ENCODE measurements around the gene MCF2L2.
A peak's percentile ranks its signal among the peaks of the same experiment; 100 is the strongest.
"Not testable (repeated sequence)": the region's sequence is repeated elsewhere in the genome, so short reads cannot be mapped to it uniquely, and the experiment has no call there.

Gene MCF2L2

GRCh38 chr3:183428447-183429211 lies at the start of gene MCF2L2:
Gene MCF2L2, minus strand, starts transcription at chr3:183428619. Its CDS starts 642 bp downstream, at chr3:183427977.
- peak; percentile 59 to 71 (median 62) for DNase-seq (ENCODE audit: low read depth in 2 of 3, low spot score in 1 of 3)

GRCh38 chr3:183477801-183478456 lies 49.5 kb upstream of the MCF2L2 start:
- no peak for DNase-seq (ENCODE audit: low read depth in 2 of 3, low spot score in 1 of 3)

GRCh38 chr3:183475764-183476162 lies 47.3 kb upstream of the MCF2L2 start:
- DNase-seq (ENCODE audit: low read depth in 2 of 3, low spot score in 1 of 3), result not testable (repeated sequence)

GRCh38 chr3:183475016-183475763 lies 46.8 kb upstream of the MCF2L2 start:
- no peak for DNase-seq (ENCODE audit: low read depth in 2 of 3, low spot score in 1 of 3)

- DNase-seq (ENCODE audit: low read depth in 2 of 3, low spot score in 1 of 3), result no peak
Measured at GRCh38 chr3:183473969-183474368, 45.5 kb upstream of the MCF2L2 start.

- no peak for DNase-seq (ENCODE audit: low read depth in 2 of 3, low spot score in 1 of 3)
Measured at GRCh38 chr3:183472155-183472554, 43.7 kb upstream of the MCF2L2 start.

- DNase-seq (ENCODE audit: low read depth in 2 of 3, low spot score in 1 of 3), result no peak
Measured at GRCh38 chr3:183468424-183468823, 40.0 kb upstream of the MCF2L2 start.

GRCh38 chr3:183466575-183466974 lies 38.2 kb upstream of the MCF2L2 start:
- DNase-seq (ENCODE audit: low read depth in 2 of 3, low spot score in 1 of 3), result no peak

- not testable (repeated sequence) for DNase-seq (ENCODE audit: low read depth in 2 of 3, low spot score in 1 of 3)
Measured at GRCh38 chr3:183465710-183466109, 37.3 kb upstream of the MCF2L2 start.

- no peak for DNase-seq (ENCODE audit: low read depth in 2 of 3, low spot score in 1 of 3)
Measured at GRCh38 chr3:183464480-183464879, 36.1 kb upstream of the MCF2L2 start.

- no peak for DNase-seq (ENCODE audit: low read depth in 2 of 3, low spot score in 1 of 3)
Measured at GRCh38 chr3:183460081-183461055, 31.9 kb upstream of the MCF2L2 start.

- no peak for DNase-seq (ENCODE audit: low read depth in 2 of 3, low spot score in 1 of 3)
Measured at GRCh38 chr3:183455089-183455488, 26.7 kb upstream of the MCF2L2 start.

GRCh38 chr3:183454064-183454463 lies 25.6 kb upstream of the MCF2L2 start:
- DNase-seq (ENCODE audit: low read depth in 2 of 3, low spot score in 1 of 3), result no peak

- no peak for DNase-seq (ENCODE audit: low read depth in 2 of 3, low spot score in 1 of 3)
Measured at GRCh38 chr3:183449791-183450190, 21.4 kb upstream of the MCF2L2 start.

GRCh38 chr3:183449391-183449790 lies 21.0 kb upstream of the MCF2L2 start:
- no peak for DNase-seq (ENCODE audit: low read depth in 2 of 3, low spot score in 1 of 3)

- no peak for DNase-seq (ENCODE audit: low read depth in 2 of 3, low spot score in 1 of 3)
Measured at GRCh38 chr3:183448369-183449128, 20.1 kb upstream of the MCF2L2 start.

- DNase-seq (ENCODE audit: low read depth in 2 of 3, low spot score in 1 of 3), result peak; percentile 72 to 76 (median 75)
Measured at GRCh38 chr3:183447206-183448001, 19.0 kb upstream of the MCF2L2 start.

- no peak for DNase-seq (ENCODE audit: low read depth in 2 of 3, low spot score in 1 of 3)
Measured at GRCh38 chr3:183446838-183447205, 18.4 kb upstream of the MCF2L2 start.

- no peak for DNase-seq (ENCODE audit: low read depth in 2 of 3, low spot score in 1 of 3)
Measured at GRCh38 chr3:183444748-183445147, 16.3 kb upstream of the MCF2L2 start.

Data from stimulated activated CD4-positive, alpha-beta T cell treated with anti-CD3 and anti-CD28 coated beads, Interleukin-12 subunit alpha, Interleukin-12 subunit beta, amount 100 ng/mL, for 48 hours (primary cell).